ENCODE results near the gene TAF4B. TPM values are rescaled to one million over a fixed set of nuclear protein-coding genes. Genes with fewer than 3 reads are reported as not detected.

TAF4B gene
- total RNA-seq, 1 experiment from 2014 or later: 15.2 TPM

GRCh38 chr18:26227051-26227670, 916 bp downstream of the TAF4B start:
- Mint-ChIP-seq H3K36me3 (peaks cover 11% of the 10 kb centered on the region), H3K27me3 (ENCODE audit: low read depth) (peaks cover 3% of the 10 kb centered on the region; the same call in 1 of the 2 replicates), H3K4me3 (peak overlapping the region; percentile 88), H3K4me1 (peaks cover 38% of the 10 kb centered on the region), H3K9me3 (peaks cover 8% of the 10 kb centered on the region), H3K27ac (peak overlapping the region; percentile 74; the same call in 1 of the 2 replicates)
- ChIA-PET CTCF (interaction anchor here (0.5 to 1.5 kb wide), 2 partner anchors 82 to 157 kb away, joined by 4 to 5 read pairs; no protein-coding TSS in a partner anchor), POLR2A (no interaction called here)
- DNase-seq (ENCODE audit: low spot score): peak; percentile 16
- ATAC-seq: peak; percentile 12
- TF ChIP-seq FOXK1 (CRISPR knock-in tag; IDR thresholded peaks at IDR 0.05): no peak
- no peak for TF ChIP-seq JAZF1 (CRISPR knock-in tag; IDR thresholded peaks at IDR 0.05)
- TF ChIP-seq GABPB1 (CRISPR knock-in tag; IDR thresholded peaks at IDR 0.05): no peak
- TF ChIP-seq CDX4 (CRISPR knock-in tag; IDR thresholded peaks at IDR 0.05; ENCODE audit: borderline replicate concordance): no peak
- TF ChIP-seq JUN (CRISPR knock-in tag; IDR thresholded peaks at IDR 0.05): 0 out of 2 replicates have a peak, but pooled peaks have one; percentile 2
- no peak for TF ChIP-seq ESRRA (CRISPR knock-in tag; IDR thresholded peaks at IDR 0.05; ENCODE audit: borderline replicate concordance)
- no peak for TF ChIP-seq ZBTB43 (CRISPR knock-in tag; IDR thresholded peaks at IDR 0.05)
- no peak for TF ChIP-seq EMX1 (CRISPR knock-in tag; IDR thresholded peaks at IDR 0.05)

GRCh38 chr18:26228562-26229260, 2.5 kb downstream of the TAF4B start:
- Mint-ChIP-seq H3K9me3 (peaks cover 14% of the 10 kb centered on the region), H3K27me3 (ENCODE audit: low read depth) (peaks cover 3% of the 10 kb centered on the region; the same call in 1 of the 2 replicates), H3K4me1 (peaks cover 52% of the 10 kb centered on the region), H3K36me3 (peaks cover 15% of the 10 kb centered on the region), H3K27ac (no peak overlapping the region), H3K4me3 (peak overlapping the region; percentile 88)
- ATAC-seq: no peak
- POLR2A ChIA-PET: no interaction called here
- TF ChIP-seq ZNF138 (CRISPR knock-in tag; conservative IDR thresholded peaks at IDR 0.05) (no peak), ELF4 (CRISPR knock-in tag; IDR thresholded peaks at IDR 0.05; ENCODE audit: low read depth) (no peak), NFATC4 (CRISPR knock-in tag; IDR thresholded peaks at IDR 0.05) (no peak), AFF4 (CRISPR knock-in tag; IDR thresholded peaks at IDR 0.05; ENCODE audit: borderline replicate concordance) (no peak), HMGXB4 (CRISPR knock-in tag; IDR thresholded peaks at IDR 0.05) (no peak)
- no peak for DNase-seq (ENCODE audit: low spot score)
- CTCF ChIA-PET: no interaction called here

GRCh38 chr18:26230497-26230896, 4.3 kb downstream of the TAF4B start:
- peaks cover 14% of the 10 kb centered on the region for H3K9me3 Mint-ChIP-seq
- ChIA-PET CTCF (no interaction called here), POLR2A (no interaction called here)
- peak overlapping the region; percentile 21; the same call in 1 of the 2 replicates for H3K27ac Mint-ChIP-seq
- ATAC-seq (no peak), DNase-seq (ENCODE audit: low spot score) (no peak)
- peaks cover 67% of the 10 kb centered on the region for H3K4me1 Mint-ChIP-seq
- peaks cover 15% of the 10 kb centered on the region for H3K36me3 Mint-ChIP-seq
- no peak overlapping the region for H3K4me3 Mint-ChIP-seq
- 0 out of 2 replicates have a peak, but pooled peaks cover 3% of the 10 kb centered on the region for H3K27me3 Mint-ChIP-seq (ENCODE audit: low read depth)
- TF ChIP-seq USF1 (CRISPR knock-in tag; IDR thresholded peaks at IDR 0.05) (no peak), CBFB (CRISPR knock-in tag; IDR thresholded peaks at IDR 0.05; ENCODE audit: low read depth) (no peak), NR1H2 (CRISPR knock-in tag; IDR thresholded peaks at IDR 0.05) (no peak), ATF3 (CRISPR knock-in tag; conservative IDR thresholded peaks at IDR 0.05) (no peak), TEAD4 (CRISPR knock-in tag; IDR thresholded peaks at IDR 0.05) (no peak), CDX4 (CRISPR knock-in tag; IDR thresholded peaks at IDR 0.05; ENCODE audit: borderline replicate concordance) (no peak), JAZF1 (CRISPR knock-in tag; IDR thresholded peaks at IDR 0.05) (no peak)

Measured in WTC11 (cell line).